Stimulated activated CD4-positive, alpha-beta T cell treated with anti-CD3 and anti-CD28 coated beads, Interleukin-15, amount 100 ng/mL, for 48 hours (primary cell): ENCODE results near the gene SPATA33.
"Not testable (repeated sequence)": the region's sequence is repeated elsewhere in the genome, so short reads cannot be mapped to it uniquely, and the experiment has no call there.

Experiments used
- DNase-seq, 2 donors: peaks; one replicate each; pipeline ENCODE4 v3.0.0-alpha.2; 2020; ENCODE audit warnings: low read depth in 2 of 2

Gene SPATA33

GRCh38 chr16:89693931-89694783 lies 36.5 kb downstream of the SPATA33 start:
- no peak for DNase-seq

- DNase-seq: not testable (repeated sequence)
Observed at GRCh38 chr16:89694784-89695085, 37.1 kb downstream of the SPATA33 start.

GRCh38 chr16:89695086-89695874 lies 37.6 kb downstream of the SPATA33 start:
- DNase-seq: no peak

- no peak for DNase-seq
Observed at GRCh38 chr16:89695875-89696669, 38.4 kb downstream of the SPATA33 start.

GRCh38 chr16:89696670-89697128 lies 39.1 kb downstream of the SPATA33 start:
- no peak for DNase-seq

- no peak for DNase-seq
Observed at GRCh38 chr16:89697161-89697615, 39.6 kb downstream of the SPATA33 start.

- DNase-seq: no peak
Observed at GRCh38 chr16:89697616-89698331, 40.1 kb downstream of the SPATA33 start.

GRCh38 chr16:89698717-89699116 lies 41.1 kb downstream of the SPATA33 start:
- DNase-seq: not testable (repeated sequence)

GRCh38 chr16:89699629-89700099 lies 42.0 kb downstream of the SPATA33 start:
- DNase-seq: not testable (repeated sequence)

- DNase-seq: peak; percentile 93 to 95
Observed at GRCh38 chr16:89700100-89700648, 42.5 kb downstream of the SPATA33 start.

GRCh38 chr16:89700649-89701424 lies 43.2 kb downstream of the SPATA33 start:
- no peak for DNase-seq

GRCh38 chr16:89701425-89702406 lies 44.1 kb downstream of the SPATA33 start, which contains the start of gene SPATA2L:
TSS of gene SPATA2L (minus strand) at chr16:89701705. CDS start at chr16:89701232, 473 bp downstream.
- DNase-seq: peak; percentile 95 to 97

- DNase-seq: no peak
Observed at GRCh38 chr16:89704281-89704680, 46.6 kb downstream of the SPATA33 start.

GRCh38 chr16:89705006-89705405 lies 47.4 kb downstream of the SPATA33 start:
- no peak for DNase-seq

GRCh38 chr16:89706518-89707260 lies 49.1 kb downstream of the SPATA33 start:
- DNase-seq: no peak

- DNase-seq: no peak
Observed at GRCh38 chr16:89707695-89708094, 50.1 kb downstream of the SPATA33 start.

- DNase-seq: no peak
Observed at GRCh38 chr16:89708481-89708931, 50.9 kb downstream of the SPATA33 start.

- no peak for DNase-seq
Observed at GRCh38 chr16:89709166-89709565, 51.5 kb downstream of the SPATA33 start.
